Upper lobe of left lung (tissue), 6 donors: ENCODE results near the gene AP4M1. TPM values are rescaled to one million over a fixed set of nuclear protein-coding genes. Genes with fewer than 3 reads are reported as not detected.

Experiments used
- ATAC-seq, 2 donors: fragments of 200-7000 bp; cut with Tn5 transposase; one replicate each; pipeline ENCODE4 v1.9.1; 2022; ENCODE audit warnings: mild to moderate bottlenecking in 2 of 2, moderate library complexity in 2 of 2; ENCODE audit not compliant: low FRiP score in 2 of 2
- DNase-seq, 2 donors: peaks; one replicate each; pipeline ENCODE4 v3.0.0-alpha.2; 2019 to 2020
- H3K27ac ChIP-seq, 4 donors: fragments of 200-600 bp; sonication (generic); one replicate each; pipeline ENCODE4 v1.5.1; 2016 to 2019
- H3K27me3 ChIP-seq, 4 donors: fragments of 200-600 bp; sonication (generic); one replicate each; pipeline ENCODE4 v1.5.1; 2017 to 2019
- H3K36me3 ChIP-seq, 4 donors: fragments of 200-600 bp; sonication (generic); one replicate each; pipeline ENCODE4 v1.5.1; 2016 to 2019
- H3K4me1 ChIP-seq, 4 donors: fragments of 200-600 bp; sonication (generic); one replicate each; pipeline ENCODE4 v1.5.1; 2018 to 2019
- H3K4me3 ChIP-seq, 4 donors: fragments of 200-600 bp; sonication (generic); one replicate each; pipeline ENCODE4 v1.5.1; 2017 to 2019; ENCODE audit warnings: mild to moderate bottlenecking in 2 of 4, moderate library complexity in 1 of 4
- H3K9me3 ChIP-seq, 4 donors: fragments of 200-600 bp; sonication (generic); one replicate each; pipeline ENCODE4 v1.5.1; 2018 to 2019
- CTCF ChIP-seq, 6 experiments: fragments of 450-650 bp in 4 of 6; fragments of 200-600 bp in 2 of 6; sonication (generic) in 2 of 6; IDR thresholded peaks; one replicate each; pipeline ENCODE4 v1.5.1; 2016 to 2019; ENCODE audit warnings: antibody characterized with exemption in 6 of 6
- EP300 ChIP-seq, 4 donors: sonication (generic); formaldehyde crosslinking; IDR thresholded peaks; one replicate each; pipeline ENCODE4 v1.5.1; 2017; ENCODE audit warnings: antibody characterized with exemption in 4 of 4, control low read depth in 2 of 4
- POLR2A ChIP-seq, 4 donors: fragments of 450-650 bp; IDR thresholded peaks; one replicate each; pipeline ENCODE4 v1.5.1; 2016 to 2017; ENCODE audit warnings: antibody characterized with exemption in 4 of 4, mild to moderate bottlenecking in 2 of 4
- POLR2AphosphoS5 ChIP-seq, 2 donors: sonication (generic); formaldehyde crosslinking; IDR thresholded peaks; one replicate each; pipeline ENCODE4 v1.5.1; 2017; ENCODE audit warnings: antibody characterized with exemption in 2 of 2
- WGBS, 2 donors: methylation state at CpG; one replicate each; pipeline ENCODE4 v1.1.5; 2017 to 2018; 5-methylcytosine and 5-hydroxymethylcytosine counted together
- total RNA-seq, 6 donors: library from RNA; depleted of rRNA in 4 of 6; stranded (reverse); fragments of >200 nt in 4 of 6; gene quantifications; one replicate each; pipeline versions ENCODE4 v1.1.0 to v1.2.1, GENCODE V29; 2016 to 2021
- donor health status: DM: no; HTN: no; CAD: no; lungs with moderate emphysema.
- donor health status: DM: no; HTN: yes; CAD: no; lungs with severe emphysema.

AP4M1 gene
- total RNA-seq, 6 donors from 2014 or later, result 17.3 to 142 (median 19.4) TPM

- H3K27me3 ChIP-seq, result no peaks in the 10 kb centered on the region
- H3K9me3 ChIP-seq, result no peaks in the 10 kb centered on the region
- ATAC-seq, result no peak
- no peak for DNase-seq
- 19 to 22% methylated on average over 18 of the region's 18 CpGs for WGBS, 2 donors
- peak overlapping the region; percentile 54 to 96 (median 87) for H3K4me3 ChIP-seq
- H3K4me1 ChIP-seq, result peaks cover 16 to 26% (median 17%) of the 10 kb centered on the region in 4 donors
- H3K27ac ChIP-seq, result peak overlapping the region; percentile 79 to 89 (median 86)
- TF ChIP-seq CTCF (IDR thresholded peaks at IDR 0.05), result no peak
- no peak for TF ChIP-seq POLR2A (IDR thresholded peaks at IDR 0.05)
- no peak for TF ChIP-seq POLR2AphosphoS5 (IDR thresholded peaks at IDR 0.05)
- no peak for TF ChIP-seq EP300 (IDR thresholded peaks at IDR 0.05)
- peaks cover 3 to 12% (median 7%) of the 10 kb centered on the region in 4 donors for H3K36me3 ChIP-seq
Observed at GRCh38 chr7:100118388-100119071, 17.1 kb downstream of the AP4M1 start.

GRCh38 chr7:100119072-100119969, 17.9 kb downstream of the AP4M1 start, which contains the start of the genes CNPY4 and TAF6:
Gene CNPY4, plus strand, starts transcription at chr7:100119634. Its CDS starts 111 bp downstream, at chr7:100119745.
Gene TAF6, minus strand, starts transcription at chr7:100119358. Its CDS starts 5,149 bp downstream, at chr7:100114209.
- H3K27me3 ChIP-seq, result no peaks in the 10 kb centered on the region
- peaks cover 16 to 26% (median 17%) of the 10 kb centered on the region in 4 donors for H3K4me1 ChIP-seq
- WGBS, 2 donors, result 0 to 1% methylated on average over 35 to 47 of the region's 49 CpGs
- DNase-seq, result peak; percentile 96
- peak within 1 kb of the TSS; percentile 79 to 89 (median 86) for H3K27ac ChIP-seq
- ATAC-seq, result peak; percentile 95 to 97
- H3K4me3 ChIP-seq, result peak within 1 kb of the TSS; percentile 54 to 96 (median 87)
- no peaks in the 10 kb centered on the region for H3K9me3 ChIP-seq
- peaks cover 0 to 6% (median under 1%) of the 10 kb centered on the region in 4 donors for H3K36me3 ChIP-seq
- peak; percentile 21 to 62 for TF ChIP-seq POLR2AphosphoS5 (IDR thresholded peaks at IDR 0.05)
- TF ChIP-seq EP300 (IDR thresholded peaks at IDR 0.05), result no peak
- peak in 2 of 4 donors; percentile 39 to 80 for TF ChIP-seq POLR2A (IDR thresholded peaks at IDR 0.05)
- TF ChIP-seq CTCF (IDR thresholded peaks at IDR 0.05), result no peak

- TF ChIP-seq CTCF (IDR thresholded peaks at IDR 0.05), result no peak
- no peak for TF ChIP-seq POLR2A (IDR thresholded peaks at IDR 0.05)
- TF ChIP-seq EP300 (IDR thresholded peaks at IDR 0.05), result no peak
- TF ChIP-seq POLR2AphosphoS5 (IDR thresholded peaks at IDR 0.05), result no peak
- Histone ChIP-seq H3K4me1 (peaks cover 16 to 31% (median 17%) of the 10 kb centered on the region in 4 donors), H3K27me3 (no peaks in the 10 kb centered on the region), H3K9me3 (no peaks in the 10 kb centered on the region), H3K4me3 (peak overlapping the region; percentile 42 to 91 (median 68)), H3K27ac (peak overlapping the region; percentile 79 to 89 (median 86)), H3K36me3 (peaks cover 0 to 6% (median 0%) of the 10 kb centered on the region in 4 donors)
- ATAC-seq (peak; percentile 67 to 84), DNase-seq (peak in 1 of 2 donors; percentile 41)
- 25 to 44% methylated on average over 11 to 19 of the region's 19 CpGs for WGBS, 2 donors
Observed at GRCh38 chr7:100119970-100120732, 18.7 kb downstream of the AP4M1 start.

GRCh38 chr7:100120733-100121036, 19.2 kb downstream of the AP4M1 start:
- H3K4me1 ChIP-seq, result peaks cover 17 to 37% (median 19%) of the 10 kb centered on the region in 4 donors
- WGBS, 2 donors, result 12 to 36% methylated on average over 1 of the region's 1 CpG
- no peak for TF ChIP-seq POLR2AphosphoS5 (IDR thresholded peaks at IDR 0.05)
- TF ChIP-seq CTCF (IDR thresholded peaks at IDR 0.05), result no peak
- TF ChIP-seq EP300 (IDR thresholded peaks at IDR 0.05), result no peak
- no peak for TF ChIP-seq POLR2A (IDR thresholded peaks at IDR 0.05)
- H3K9me3 ChIP-seq, result no peaks in the 10 kb centered on the region
- H3K27me3 ChIP-seq, result no peaks in the 10 kb centered on the region
- H3K36me3 ChIP-seq, result peaks cover 0 to 6% (median 0%) of the 10 kb centered on the region in 4 donors
- peak overlapping the region; percentile 79 to 89 (median 86) for H3K27ac ChIP-seq
- DNase-seq (no peak), ATAC-seq (no peak)
- H3K4me3 ChIP-seq, result peak overlapping the region in 1 of 4 donors; percentile 91
